HG03066 (cell line): ENCODE results near the gene MSH2.
"Not testable (repeated sequence)": the region's sequence is repeated elsewhere in the genome, so short reads cannot be mapped to it uniquely, and the experiment has no call there.

Experiments
- ATAC-seq: cut with Tn5 transposase; IDR thresholded peaks from one replicate; pipeline ENCODE4 v1.9.1; 2021; ENCODE audit warnings: low read depth; ENCODE audit not compliant: unreplicated experiment

The MSH2 gene

GRCh38 chr2:47402805-47403608 lies at the start of gene MSH2:
Gene MSH2, plus strand, starts transcription at chr2:47403156. Its CDS starts 36 bp downstream, at chr2:47403192.
- ATAC-seq = peak; percentile 93

- ATAC-seq = no peak
These were observed 48.7 kb upstream of the MSH2 start for GRCh38 chr2:47354013-47354847.

GRCh38 chr2:47354848-47355204 lies 48.1 kb upstream of the MSH2 start:
- ATAC-seq = no peak

- no peak for ATAC-seq
These were observed 45.5 kb upstream of the MSH2 start for GRCh38 chr2:47357483-47357882.

GRCh38 chr2:47359375-47359868 lies 43.5 kb upstream of the MSH2 start:
- no peak for ATAC-seq

- no peak for ATAC-seq
These were observed 42.7 kb upstream of the MSH2 start for GRCh38 chr2:47360283-47360682.

- ATAC-seq = no peak
These were observed 42.0 kb upstream of the MSH2 start for GRCh38 chr2:47360927-47361326.

GRCh38 chr2:47361505-47362229 lies 41.3 kb upstream of the MSH2 start:
- ATAC-seq = not testable (repeated sequence)

GRCh38 chr2:47373747-47374146 lies 29.2 kb upstream of the MSH2 start:
- no peak for ATAC-seq

- no peak for ATAC-seq
These were observed 27.6 kb upstream of the MSH2 start for GRCh38 chr2:47375307-47375706.

GRCh38 chr2:47379384-47379783 lies 23.6 kb upstream of the MSH2 start:
- no peak for ATAC-seq

GRCh38 chr2:47381408-47381807 lies 21.5 kb upstream of the MSH2 start:
- no peak for ATAC-seq

- ATAC-seq = no peak
These were observed 16.4 kb upstream of the MSH2 start for GRCh38 chr2:47386551-47386950.

GRCh38 chr2:47388888-47389287 lies 14.1 kb upstream of the MSH2 start:
- ATAC-seq = no peak

GRCh38 chr2:47389692-47390091 lies 13.3 kb upstream of the MSH2 start:
- ATAC-seq = no peak

GRCh38 chr2:47401789-47402554 lies 984 bp upstream of the MSH2 start:
- ATAC-seq = no peak

- ATAC-seq = no peak
These were observed 476 bp upstream of the MSH2 start for GRCh38 chr2:47402555-47402804.

GRCh38 chr2:47403609-47404193 lies 745 bp downstream of the MSH2 start:
- ATAC-seq = no peak

GRCh38 chr2:47404356-47404755 lies 1.4 kb downstream of the MSH2 start:
- ATAC-seq = no peak

GRCh38 chr2:47405757-47406156 lies 2.8 kb downstream of the MSH2 start:
- ATAC-seq = no peak
